Astrocyte of the spinal cord (primary cell): ENCODE data around the gene PSKH1.

Experiments
- DNase-seq: peaks from one replicate; pipeline ENCODE4 v3.0.0; 2011; ENCODE audit warnings: low read depth, low spot score
- H3K4me3 ChIP-seq: 2 replicates; pipeline ENCODE4 v1.5.1; 2011; ENCODE audit warnings: low read depth, mild to moderate bottlenecking, low read length, moderate library complexity
- CTCF ChIP-seq: IDR thresholded peaks from 2 replicates; pipeline ENCODE4 v1.5.1; 2012; ENCODE audit warnings: low read depth, mild to moderate bottlenecking, low read length, inconsistent platforms
- in situ Hi-C: cut with HindIII; loops from 2 replicates; pipeline ENCODE4 v1.10.0; 2017; ENCODE audit warnings: low sequenced_read_pairs

Gene PSKH1

GRCh38 chr16:67954421-67955196 lies 61.6 kb downstream of the PSKH1 start:
- DNase-seq = no peak
- in situ Hi-C loops = no loop called here
- no peak for TF ChIP-seq CTCF
- no peak overlapping the region for H3K4me3 ChIP-seq

- DNase-seq = no peak
- no peak overlapping the region for H3K4me3 ChIP-seq
- TF ChIP-seq CTCF = no peak
- in situ Hi-C loops = no loop called here
Observed at GRCh38 chr16:67957622-67958021, 64.6 kb downstream of the PSKH1 start.

- TF ChIP-seq CTCF = no peak
- in situ Hi-C loops = no loop called here
- H3K4me3 ChIP-seq = no peak overlapping the region
- no peak for DNase-seq
Observed at GRCh38 chr16:67959536-67960329, 66.7 kb downstream of the PSKH1 start.

GRCh38 chr16:67961551-67961957 lies 68.5 kb downstream of the PSKH1 start:
- TF ChIP-seq CTCF = no peak
- H3K4me3 ChIP-seq = no peak overlapping the region
- DNase-seq = no peak
- in situ Hi-C loops = no loop called here

- TF ChIP-seq CTCF = no peak
- H3K4me3 ChIP-seq = no peak overlapping the region
- in situ Hi-C loops = no loop called here
- DNase-seq = no peak
Observed at GRCh38 chr16:67962135-67962534, 69.1 kb downstream of the PSKH1 start.

GRCh38 chr16:67963292-67963661 lies 70.2 kb downstream of the PSKH1 start:
- no peak for TF ChIP-seq CTCF
- DNase-seq = no peak
- in situ Hi-C loops = no loop called here
- H3K4me3 ChIP-seq = no peak overlapping the region
